NB4 (cell line): ENCODE results near the gene SP7.

Experiments
- MYC ChIP-seq: IDR thresholded peaks from 2 replicates; pipeline ENCODE4 v1.6.1; 2011; ENCODE audit warnings: low read depth, low read length
- POLR2A ChIP-seq: IDR thresholded peaks from 2 replicates; pipeline ENCODE4 v1.6.1; 2011; ENCODE audit warnings: mild to moderate bottlenecking; ENCODE audit not compliant: insufficient read length; ENCODE audit errors: extremely low read depth
- TF ChIP-seq, protein P1 (sequence below): IDR thresholded peaks from one replicate; pipeline ENCODE4 v1.5.1; 2012; ENCODE audit warnings: low read depth, low read length
- TF ChIP-seq, protein P2 (sequence below): IDR thresholded peaks from 2 replicates; pipeline ENCODE4 v1.6.1; 2011; ENCODE audit warnings: low read depth, low read length

DNA sequence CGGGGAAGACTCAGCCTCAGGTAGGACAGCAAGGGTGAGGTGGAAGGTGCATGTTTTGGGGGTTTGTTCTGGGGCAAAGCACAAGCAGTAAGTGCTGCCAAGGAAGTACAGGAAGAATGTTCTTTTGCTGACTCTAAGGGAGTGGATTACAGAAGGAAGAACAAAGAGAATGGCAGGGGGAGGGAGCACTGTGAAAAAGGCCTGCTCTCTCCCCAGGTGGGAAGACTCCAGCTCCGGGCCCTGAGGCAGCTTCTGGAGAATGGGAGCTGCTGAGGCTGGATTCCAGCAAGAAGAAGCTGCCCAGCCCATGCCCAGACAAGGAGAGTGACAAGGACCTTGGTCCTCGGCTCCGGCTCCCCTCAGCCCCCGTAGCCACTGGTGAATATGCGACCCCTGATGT is 47.8 kb downstream of the SP7 start:
- TF ChIP-seq, protein P1, sequence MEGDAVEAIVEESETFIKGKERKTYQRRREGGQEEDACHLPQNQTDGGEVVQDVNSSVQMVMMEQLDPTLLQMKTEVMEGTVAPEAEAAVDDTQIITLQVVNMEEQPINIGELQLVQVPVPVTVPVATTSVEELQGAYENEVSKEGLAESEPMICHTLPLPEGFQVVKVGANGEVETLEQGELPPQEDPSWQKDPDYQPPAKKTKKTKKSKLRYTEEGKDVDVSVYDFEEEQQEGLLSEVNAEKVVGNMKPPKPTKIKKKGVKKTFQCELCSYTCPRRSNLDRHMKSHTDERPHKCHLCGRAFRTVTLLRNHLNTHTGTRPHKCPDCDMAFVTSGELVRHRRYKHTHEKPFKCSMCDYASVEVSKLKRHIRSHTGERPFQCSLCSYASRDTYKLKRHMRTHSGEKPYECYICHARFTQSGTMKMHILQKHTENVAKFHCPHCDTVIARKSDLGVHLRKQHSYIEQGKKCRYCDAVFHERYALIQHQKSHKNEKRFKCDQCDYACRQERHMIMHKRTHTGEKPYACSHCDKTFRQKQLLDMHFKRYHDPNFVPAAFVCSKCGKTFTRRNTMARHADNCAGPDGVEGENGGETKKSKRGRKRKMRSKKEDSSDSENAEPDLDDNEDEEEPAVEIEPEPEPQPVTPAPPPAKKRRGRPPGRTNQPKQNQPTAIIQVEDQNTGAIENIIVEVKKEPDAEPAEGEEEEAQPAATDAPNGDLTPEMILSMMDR, result no peak
- TF ChIP-seq, protein P2, sequence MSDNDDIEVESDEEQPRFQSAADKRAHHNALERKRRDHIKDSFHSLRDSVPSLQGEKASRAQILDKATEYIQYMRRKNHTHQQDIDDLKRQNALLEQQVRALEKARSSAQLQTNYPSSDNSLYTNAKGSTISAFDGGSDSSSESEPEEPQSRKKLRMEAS, result no peak
- no peak for TF ChIP-seq POLR2A
- TF ChIP-seq MYC, result no peak
